Nephron (organoid): Measurements from ENCODE around the gene NUS1.
"Not testable (repeated sequence)": the region's sequence is repeated elsewhere in the genome, so short reads cannot be mapped to it uniquely, and the experiment has no call there.

ENCODE experiments used
- H3K27ac Mint-ChIP-seq, 3 experiments: 2 replicates each; pipeline ENCODE4 v1.8.0; 2020; ENCODE audit warnings: mixed read lengths in 3 of 3, mild to moderate bottlenecking in 2 of 3, moderate library complexity in 1 of 3
- H3K27me3 Mint-ChIP-seq: 2 replicates; pipeline ENCODE4 v1.8.0; 2021; ENCODE audit warnings: low read depth, mild to moderate bottlenecking, moderate library complexity, mixed read lengths
- H3K36me3 Mint-ChIP-seq: 2 replicates; pipeline ENCODE4 v1.8.0; 2020; ENCODE audit warnings: low read depth, mixed read lengths
- H3K4me1 Mint-ChIP-seq: 2 replicates; pipeline ENCODE4 v1.8.0; 2020; ENCODE audit warnings: mixed read lengths
- H3K4me3 Mint-ChIP-seq, 3 experiments: 2 replicates each; pipeline ENCODE4 v1.8.0; 2020; ENCODE audit warnings: mild to moderate bottlenecking in 3 of 3, mixed read lengths in 3 of 3, moderate library complexity in 2 of 3
- H3K9me3 Mint-ChIP-seq: 2 replicates; pipeline ENCODE4 v1.8.0; 2020; ENCODE audit warnings: mixed read lengths
- CTCF ChIP-seq, 3 experiments: fragments of 200-600 bp; sonication (generic); IDR thresholded peaks; one replicate each; pipeline ENCODE4 v1.5.0; 2021; ENCODE audit warnings: antibody characterized with exemption in 3 of 3; ENCODE audit not compliant: unreplicated experiment in 3 of 3

Gene NUS1

DNA sequence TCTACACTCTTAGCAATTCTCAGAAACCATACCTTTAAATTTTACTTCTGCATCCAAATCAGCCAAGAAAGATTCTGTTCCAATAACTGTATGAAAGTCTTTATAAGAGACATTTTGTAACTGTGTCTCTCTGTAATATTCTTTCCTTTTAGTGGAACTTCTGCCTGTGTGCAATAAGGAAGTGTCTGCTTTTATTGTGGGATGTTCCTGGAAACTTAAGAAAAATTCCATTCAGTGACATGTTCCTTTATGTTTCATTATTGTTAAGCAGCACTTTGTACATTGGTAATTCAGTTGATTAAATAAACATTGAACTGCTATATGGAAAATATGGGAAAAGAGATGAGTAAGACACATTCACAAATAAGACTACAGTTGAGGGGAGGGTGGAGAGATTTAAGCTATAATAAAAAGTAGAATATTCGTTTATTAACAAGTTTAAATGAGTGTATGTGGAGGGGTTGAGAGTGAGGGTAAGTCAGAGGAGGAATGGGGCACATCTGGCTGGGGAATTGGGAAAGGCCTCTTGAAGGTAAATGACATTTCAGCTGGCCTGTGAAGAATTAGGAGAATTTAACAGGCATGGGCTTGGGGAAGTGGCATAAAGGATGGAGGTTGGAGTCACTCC lies 11.9 kb downstream of the NUS1 start:
- Mint-ChIP-seq H3K4me1 (peaks cover 3% of the 10 kb centered on the region), H3K9me3 (no peaks in the 10 kb centered on the region), H3K36me3 (peaks cover 35% of the 10 kb centered on the region), H3K27me3 (no peaks in the 10 kb centered on the region), H3K27ac (no peak overlapping the region), H3K4me3 (no peak overlapping the region)
- TF ChIP-seq CTCF (IDR thresholded peaks at IDR 0.05; ENCODE audit: unreplicated experiment in 3 of 3), result no peak

DNA sequence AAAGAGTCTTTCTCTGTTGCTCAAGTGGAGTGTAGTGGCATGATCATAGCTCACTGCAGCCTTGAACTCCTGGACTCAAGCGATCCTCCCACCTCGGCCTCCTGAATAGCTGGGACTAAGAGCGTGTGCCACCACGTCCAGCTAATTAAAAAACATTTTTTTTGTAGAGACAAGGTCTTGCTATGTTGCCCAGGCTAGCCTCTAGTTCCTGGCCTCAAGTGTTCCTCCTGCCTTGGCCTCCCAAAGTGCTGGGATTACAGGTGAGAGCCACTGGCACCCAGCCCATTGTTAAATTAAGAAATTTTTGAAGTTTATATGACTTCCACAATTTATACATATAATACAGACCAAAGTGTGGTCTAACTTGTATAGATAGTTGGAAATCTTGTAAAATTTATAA lies 14.3 kb downstream of the NUS1 start:
- not testable (repeated sequence) for H3K27ac Mint-ChIP-seq, H3K4me1 Mint-ChIP-seq, H3K9me3 Mint-ChIP-seq, H3K27me3 Mint-ChIP-seq, H3K4me3 Mint-ChIP-seq
- peaks cover 39% of the 10 kb centered on the region for H3K36me3 Mint-ChIP-seq

GRCh38 chr6:117706504-117706903 lies 31.2 kb downstream of the NUS1 start:
- Mint-ChIP-seq H3K27ac (no peak overlapping the region), H3K4me1 (no peaks in the 10 kb centered on the region), H3K9me3 (no peaks in the 10 kb centered on the region), H3K27me3 (no peaks in the 10 kb centered on the region), H3K4me3 (no peak overlapping the region), H3K36me3 (peaks cover 20% of the 10 kb centered on the region)
- TF ChIP-seq CTCF (IDR thresholded peaks at IDR 0.05; ENCODE audit: unreplicated experiment in 3 of 3), result no peak

GRCh38 chr6:117706936-117707509 lies 31.8 kb downstream of the NUS1 start:
- H3K9me3 Mint-ChIP-seq, H3K27ac Mint-ChIP-seq, H3K4me1 Mint-ChIP-seq, H3K27me3 Mint-ChIP-seq, H3K4me3 Mint-ChIP-seq: not testable (repeated sequence)
- peaks cover 18% of the 10 kb centered on the region for H3K36me3 Mint-ChIP-seq

DNA sequence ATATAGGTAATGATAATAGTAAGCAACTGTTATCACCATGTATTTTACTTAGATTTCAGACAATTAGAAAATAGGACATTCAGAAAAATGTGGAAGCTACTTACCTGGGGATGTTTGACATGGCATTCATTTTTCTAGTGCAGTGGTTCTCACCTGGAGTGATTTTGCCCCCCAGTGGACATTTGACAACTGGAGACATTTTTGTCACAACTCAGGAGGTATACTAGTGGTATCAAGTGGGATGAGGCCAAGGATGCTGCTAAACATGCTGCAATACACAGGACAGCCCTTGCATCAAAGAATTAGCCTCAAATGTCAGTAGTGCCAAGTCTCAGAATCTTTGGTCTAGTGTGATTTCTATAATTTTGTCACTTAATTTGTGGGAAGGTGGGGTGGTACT lies 36.1 kb downstream of the NUS1 start:
- H3K27me3 Mint-ChIP-seq, result no peaks in the 10 kb centered on the region
- no peak overlapping the region for H3K4me3 Mint-ChIP-seq
- TF ChIP-seq CTCF (IDR thresholded peaks at IDR 0.05; ENCODE audit: unreplicated experiment in 3 of 3), result no peak
- no peaks in the 10 kb centered on the region for H3K4me1 Mint-ChIP-seq
- H3K27ac Mint-ChIP-seq, result no peak overlapping the region
- peaks cover 16% of the 10 kb centered on the region for H3K36me3 Mint-ChIP-seq
- no peaks in the 10 kb centered on the region for H3K9me3 Mint-ChIP-seq

- H3K36me3 Mint-ChIP-seq, result peaks cover 6% of the 10 kb centered on the region
- peaks cover 11% of the 10 kb centered on the region for H3K9me3 Mint-ChIP-seq
- no peaks in the 10 kb centered on the region for H3K4me1 Mint-ChIP-seq
- H3K27me3 Mint-ChIP-seq, result no peaks in the 10 kb centered on the region
- H3K4me3 Mint-ChIP-seq, result no peak overlapping the region
- no peak overlapping the region for H3K27ac Mint-ChIP-seq
- no peak for TF ChIP-seq CTCF (IDR thresholded peaks at IDR 0.05; ENCODE audit: unreplicated experiment in 3 of 3)
Measured at GRCh38 chr6:117718895-117719294, 43.6 kb downstream of the NUS1 start.

DNA sequence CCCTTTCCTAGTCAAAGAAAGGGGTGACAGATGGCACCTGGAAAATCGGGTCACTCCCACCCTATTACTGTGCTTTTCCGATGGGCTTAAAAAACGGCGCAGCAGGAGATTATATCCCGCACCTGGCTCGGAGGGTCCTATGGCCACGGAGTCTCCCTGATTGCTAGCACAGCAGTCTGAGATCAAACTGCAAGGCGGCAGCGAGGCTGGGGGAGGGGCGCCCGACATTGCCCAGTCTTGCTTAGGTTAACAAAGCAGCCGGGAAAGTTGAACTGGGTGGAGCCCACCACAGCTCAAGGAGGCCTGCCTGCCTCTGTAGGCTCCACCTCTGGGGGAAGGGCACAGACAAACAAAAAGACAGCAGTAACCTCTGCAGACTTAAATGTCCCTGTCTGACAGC lies 46.3 kb downstream of the NUS1 start:
- not testable (repeated sequence) for H3K27ac Mint-ChIP-seq

More for the DNA sequence above, 46.3 kb downstream of the NUS1 start:
- H3K4me3 Mint-ChIP-seq, H3K36me3 Mint-ChIP-seq, H3K4me1 Mint-ChIP-seq, H3K27me3 Mint-ChIP-seq: not testable (repeated sequence)
- peaks cover 11% of the 10 kb centered on the region for H3K9me3 Mint-ChIP-seq
